Glomerular visceral epithelial cell (primary cell): Measurements from ENCODE around the gene TBRG4.

Source experiments
- DNase-seq: peaks from one replicate; pipeline ENCODE4 v3.0.0-alpha.2; 2016; ENCODE audit errors: extremely low spot score

Gene TBRG4

DNA sequence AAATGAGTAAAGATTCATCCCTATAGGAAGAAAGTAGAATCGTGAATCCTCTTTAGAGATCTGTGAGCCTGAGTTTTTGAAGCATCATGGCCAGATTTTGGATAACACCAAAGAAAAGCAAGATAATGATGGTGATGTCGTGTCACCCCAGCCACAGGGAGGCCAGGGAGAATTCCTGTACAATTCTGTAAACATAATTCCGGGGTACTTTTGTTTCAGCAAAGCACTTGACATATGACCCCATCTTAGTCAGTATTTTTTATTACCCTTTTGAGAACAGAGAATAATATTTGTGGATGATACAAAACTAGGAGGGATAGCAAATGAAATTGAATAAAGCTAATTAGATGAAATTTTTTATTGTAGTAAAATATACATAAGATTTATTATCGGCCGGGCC is 56.5 kb downstream of the TBRG4 start:
- no peak for DNase-seq

DNA sequence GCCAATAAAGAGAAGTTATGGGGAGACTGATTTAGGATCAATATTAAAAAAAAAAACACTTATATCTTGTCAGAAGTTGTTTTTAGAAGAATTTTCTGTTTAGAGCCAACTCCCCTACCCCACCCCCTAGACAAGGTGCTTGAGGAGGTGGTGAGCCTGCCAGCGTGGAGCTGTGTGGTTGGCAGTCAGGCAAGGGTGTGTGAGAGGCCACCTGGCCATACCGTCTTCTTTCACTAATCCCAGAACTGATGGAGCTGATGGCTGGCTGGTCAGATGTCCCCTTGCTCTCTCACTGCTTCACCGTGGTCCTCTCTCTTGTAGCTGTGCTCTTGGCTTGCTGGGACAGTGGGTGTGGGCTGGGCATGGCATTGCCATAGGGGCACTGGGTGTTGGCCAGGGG is 57.1 kb downstream of the TBRG4 start:
- DNase-seq = no peak

DNA sequence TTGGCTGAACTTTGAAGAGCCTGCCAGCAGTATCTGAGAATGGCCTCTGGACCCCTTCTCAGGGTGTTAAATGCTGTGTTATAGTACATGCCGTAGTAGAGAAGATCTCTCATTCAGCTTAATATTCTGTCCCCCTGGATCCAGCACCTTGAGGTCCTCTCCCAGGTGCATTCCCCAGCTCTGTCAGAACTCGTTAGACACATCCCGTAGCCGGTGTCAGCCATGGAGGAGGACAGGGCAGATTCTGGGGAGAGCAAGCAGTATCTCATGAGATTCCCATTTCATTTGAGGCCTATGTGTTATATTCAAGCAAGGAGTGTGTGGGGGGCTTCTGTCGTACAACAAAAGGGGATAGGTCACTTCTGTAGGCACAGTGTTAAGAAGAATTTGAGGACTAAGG is 57.6 kb downstream of the TBRG4 start:
- DNase-seq = no peak

DNA sequence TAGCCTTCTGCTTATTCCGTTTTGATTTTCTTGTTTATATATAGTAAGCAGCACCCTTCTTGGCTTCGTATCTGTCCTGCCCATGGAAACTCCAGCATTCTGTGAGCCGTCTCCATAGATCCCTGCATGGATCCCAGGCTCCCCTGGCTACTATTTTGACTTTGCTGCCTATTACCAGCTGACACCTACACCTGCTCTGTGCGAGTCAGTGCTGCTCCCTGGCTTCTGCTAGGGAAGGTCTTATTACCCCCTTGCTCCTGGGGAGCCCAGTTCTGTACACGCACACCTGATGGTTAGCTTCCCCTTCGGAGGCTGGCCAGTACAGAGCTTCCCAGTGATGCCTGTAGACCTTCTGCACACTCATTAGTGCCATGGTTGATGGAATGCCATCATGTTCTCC is 58.1 kb downstream of the TBRG4 start:
- DNase-seq = no peak

DNA sequence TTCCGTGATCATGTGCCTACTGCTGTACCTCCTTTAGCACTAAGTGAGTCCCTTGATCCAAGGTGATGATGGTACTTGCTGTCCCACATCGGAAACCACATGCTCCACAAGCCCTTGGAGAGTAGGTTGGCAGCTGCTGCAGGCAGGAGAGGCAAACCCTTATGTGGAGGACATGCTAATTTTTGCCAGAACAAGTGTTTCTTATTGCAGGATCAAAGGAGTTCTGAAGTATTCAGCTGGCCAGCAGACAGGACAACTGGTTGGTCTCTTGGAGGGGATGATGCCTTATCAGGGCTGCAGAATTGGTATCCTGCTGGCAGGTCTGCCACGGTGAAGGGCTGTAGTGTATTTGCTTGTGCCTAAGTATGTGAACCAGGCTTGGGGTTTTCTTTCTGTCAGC is 59.5 kb downstream of the TBRG4 start:
- no peak for DNase-seq

DNA sequence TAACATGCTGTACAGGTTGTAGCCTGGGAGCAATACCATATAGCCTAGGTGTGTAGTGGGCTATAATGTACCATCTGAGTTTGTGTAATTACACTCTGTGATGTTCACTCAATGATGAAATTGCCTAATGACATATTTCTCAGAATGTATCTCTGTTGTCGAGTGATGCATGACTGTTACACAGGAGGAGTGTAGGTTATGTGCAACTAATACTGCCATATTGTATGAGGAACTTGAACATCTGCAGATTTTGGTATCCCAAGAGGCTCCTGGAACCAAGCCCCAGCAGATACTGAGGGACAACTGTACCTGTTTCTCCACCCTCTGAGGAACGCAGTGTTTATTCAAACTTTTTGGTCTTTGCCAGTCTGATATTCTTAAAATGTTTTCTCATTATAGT is 61.3 kb downstream of the TBRG4 start:
- DNase-seq = no peak
